DND-41 (cell line): Measurements from ENCODE around the gene NBEA.

Experiments used
- ATAC-seq: fragments of 200-7000 bp; cut with Tn5 transposase; 3 replicates; pipeline ENCODE4 v1.9.1; 2021; ENCODE audit warnings: low read depth; ENCODE audit not compliant: insufficient read depth
- DNase-seq: peaks from one replicate; pipeline ENCODE4 v3.0.0-alpha.2; 2020
- H2AFZ ChIP-seq: 2 replicates; pipeline ENCODE4 v1.6.0; 2012; ENCODE audit warnings: low read depth, low read length
- H3K27ac ChIP-seq: 2 replicates; pipeline ENCODE4 v1.5.1; 2012; ENCODE audit warnings: low read length, inconsistent platforms
- H3K27me3 ChIP-seq: fragments of 200-600 bp; sonication (generic); 2 replicates; pipeline ENCODE4 v1.6.0; 2012; ENCODE audit warnings: low read length, mild to moderate bottlenecking, inconsistent platforms; ENCODE audit not compliant: insufficient read depth, poor library complexity
- H3K36me3 ChIP-seq: 2 replicates; pipeline ENCODE4 v1.5.1; 2012; ENCODE audit warnings: low read length, inconsistent platforms; ENCODE audit not compliant: insufficient read depth
- H3K4me1 ChIP-seq: 2 replicates; pipeline ENCODE4 v1.5.1; 2012; ENCODE audit warnings: mild to moderate bottlenecking, low read length; ENCODE audit not compliant: insufficient read depth
- H3K4me2 ChIP-seq: 2 replicates; pipeline ENCODE4 v1.6.0; 2012; ENCODE audit warnings: mild to moderate bottlenecking, moderate library complexity, low read length, inconsistent platforms; ENCODE audit not compliant: insufficient read depth
- H3K4me3 ChIP-seq, 2 experiments: fragments of 200-600 bp in 1 of 2; shearing (Covaris generic) in 1 of 2; 2 replicates each; pipeline ENCODE4 v1.5.1; 2012 to 2016; ENCODE audit warnings: inconsistent platforms in 2 of 2, low read length in 2 of 2, mild to moderate bottlenecking in 2 of 2, low read depth in 1 of 2, moderate library complexity in 1 of 2
- H3K79me2 ChIP-seq: 2 replicates; pipeline ENCODE4 v1.6.0; 2012; ENCODE audit warnings: low read length, inconsistent platforms; ENCODE audit not compliant: insufficient read depth
- H3K9ac ChIP-seq: 2 replicates; pipeline ENCODE4 v1.6.0; 2012; ENCODE audit warnings: low read depth, mild to moderate bottlenecking, inconsistent platforms, low read length, moderate library complexity
- H3K9me3 ChIP-seq: 2 replicates; pipeline ENCODE4 v1.5.1; 2012; ENCODE audit warnings: low read length, moderate library complexity, mild to moderate bottlenecking, inconsistent platforms; ENCODE audit not compliant: insufficient read depth, severe bottlenecking
- H4K20me1 ChIP-seq: 2 replicates; pipeline ENCODE4 v1.6.0; 2012; ENCODE audit warnings: low read length; ENCODE audit not compliant: insufficient read depth
- CTCF ChIP-seq: IDR thresholded peaks from 2 replicates; pipeline ENCODE4 v1.5.1; 2012; ENCODE audit warnings: borderline replicate concordance, low read length, moderate library complexity, mild to moderate bottlenecking; ENCODE audit not compliant: poor library complexity, severe bottlenecking; ENCODE audit errors: extremely low read depth
- EZH2 ChIP-seq: IDR thresholded peaks from 3 replicates; pipeline ENCODE4 v1.6.1; 2012; ENCODE audit warnings: borderline replicate concordance, low read depth, mild to moderate bottlenecking, moderate library complexity, low read length, inconsistent platforms; ENCODE audit not compliant: severe bottlenecking

The NBEA gene

GRCh38 chr13:35477386-35477946, 535.4 kb downstream of the NBEA start:
- Histone ChIP-seq H3K9ac (no peak overlapping the region), H3K9me3 (no peaks in the 10 kb centered on the region), H2AFZ (no peak overlapping the region), H3K4me3 (no peak overlapping the region), H3K79me2 (no peaks in the 10 kb centered on the region), H4K20me1 (no peaks in the 10 kb centered on the region), H3K4me1 (peaks cover 20% of the 10 kb centered on the region), H3K36me3 (no peaks in the 10 kb centered on the region), H3K4me2 (no peak overlapping the region), H3K27ac (no peak overlapping the region), H3K27me3 (no peaks in the 10 kb centered on the region)
- ATAC-seq (no peak), DNase-seq (no peak)
- TF ChIP-seq EZH2 (no peak), CTCF (no peak)

GRCh38 chr13:35478271-35479037, 536.4 kb downstream of the NBEA start:
- H3K36me3 ChIP-seq, result no peaks in the 10 kb centered on the region
- H3K9me3 ChIP-seq, result no peaks in the 10 kb centered on the region
- no peak overlapping the region for H2AFZ ChIP-seq
- no peaks in the 10 kb centered on the region for H3K79me2 ChIP-seq
- peaks cover 14% of the 10 kb centered on the region for H3K4me1 ChIP-seq
- no peak overlapping the region for H3K9ac ChIP-seq
- TF ChIP-seq EZH2 (no peak), CTCF (no peak)
- no peak overlapping the region for H3K4me2 ChIP-seq
- H3K27ac ChIP-seq, result no peak overlapping the region
- DNase-seq, result no peak
- no peak for ATAC-seq
- H3K27me3 ChIP-seq, result no peaks in the 10 kb centered on the region
- no peaks in the 10 kb centered on the region for H4K20me1 ChIP-seq
- H3K4me3 ChIP-seq, result no peak overlapping the region

DNA sequence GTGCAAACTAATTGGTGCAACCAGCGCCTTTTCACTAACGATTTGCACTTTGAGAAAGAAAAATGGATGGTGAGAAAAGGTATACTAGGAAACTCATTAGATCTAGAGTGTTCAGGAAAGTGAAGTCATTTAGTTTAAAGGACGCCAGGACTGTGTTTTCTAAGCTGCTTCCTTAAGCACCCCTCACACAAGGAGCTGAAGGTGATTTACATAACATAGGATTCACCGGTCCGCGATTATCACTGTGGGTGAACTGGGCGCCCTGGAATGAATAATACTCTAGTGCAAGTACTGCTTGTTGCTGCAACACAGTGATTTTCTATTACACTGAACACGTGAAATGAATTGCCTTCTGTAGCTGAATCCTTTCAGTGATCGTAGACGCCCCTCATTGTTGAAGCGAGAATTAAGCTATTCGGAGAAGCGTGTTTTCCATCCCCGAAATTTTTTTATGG, 537.0 kb downstream of the NBEA start:
- no peaks in the 10 kb centered on the region for H3K36me3 ChIP-seq
- ATAC-seq, result no peak
- TF ChIP-seq EZH2, result no peak
- TF ChIP-seq CTCF, result no peak
- H3K9ac ChIP-seq, result no peak overlapping the region
- H2AFZ ChIP-seq, result no peak overlapping the region
- H3K79me2 ChIP-seq, result no peaks in the 10 kb centered on the region
- no peaks in the 10 kb centered on the region for H3K27me3 ChIP-seq
- no peak overlapping the region for H3K27ac ChIP-seq
- H3K4me3 ChIP-seq, result no peak overlapping the region
- H3K4me1 ChIP-seq, result peaks cover 14% of the 10 kb centered on the region
- no peak for DNase-seq
- H3K9me3 ChIP-seq, result no peaks in the 10 kb centered on the region
- no peak overlapping the region for H3K4me2 ChIP-seq
- no peaks in the 10 kb centered on the region for H4K20me1 ChIP-seq
